Suppressor macrophage (primary cell): ENCODE results near the gene LDHD.
"Not testable (repeated sequence)": the region's sequence is repeated elsewhere in the genome, so short reads cannot be mapped to it uniquely, and the experiment has no call there.

ENCODE experiments used
- DNase-seq, 4 experiments: peaks; one replicate each; pipeline ENCODE4 v3.0.0-alpha.2; 2020 to 2022

The LDHD gene

GRCh38 chr16:75099075-75099667, 17.4 kb downstream of the LDHD start:
- DNase-seq: no peak

- no peak for DNase-seq
Observed at GRCh38 chr16:75097941-75098901, 18.4 kb downstream of the LDHD start.

- no peak for DNase-seq
Observed at GRCh38 chr16:75097191-75097761, 19.3 kb downstream of the LDHD start.

- DNase-seq: no peak
Observed at GRCh38 chr16:75096656-75097055, 19.9 kb downstream of the LDHD start.

- no peak for DNase-seq
Observed at GRCh38 chr16:75095204-75095621, 21.4 kb downstream of the LDHD start.

GRCh38 chr16:75093598-75094540, 22.7 kb downstream of the LDHD start:
- DNase-seq: no peak

GRCh38 chr16:75092777-75093176, 23.8 kb downstream of the LDHD start:
- no peak for DNase-seq

- not testable (repeated sequence) for DNase-seq
Observed at GRCh38 chr16:75091619-75092018, 25.0 kb downstream of the LDHD start.

- not testable (repeated sequence) for DNase-seq
Observed at GRCh38 chr16:75090899-75091298, 25.7 kb downstream of the LDHD start.

- peak in 1 of 4 experiments; percentile 14 for DNase-seq
Observed at GRCh38 chr16:75089486-75090202, 26.9 kb downstream of the LDHD start.

GRCh38 chr16:75088934-75089333, 27.6 kb downstream of the LDHD start:
- DNase-seq: no peak

- DNase-seq: no peak
Observed at GRCh38 chr16:75088216-75088615, 28.4 kb downstream of the LDHD start.

- DNase-seq: peak in 3 of 4 experiments; percentile 22 to 36 (median 24)
Observed at GRCh38 chr16:75087375-75087979, 29.1 kb downstream of the LDHD start.

GRCh38 chr16:75086688-75087374, 29.7 kb downstream of the LDHD start:
- DNase-seq: no peak

- DNase-seq: no peak
Observed at GRCh38 chr16:75086281-75086680, 30.3 kb downstream of the LDHD start.

- no peak for DNase-seq
Observed at GRCh38 chr16:75085556-75085955, 31.0 kb downstream of the LDHD start.

GRCh38 chr16:75083813-75084212, 32.8 kb downstream of the LDHD start:
- DNase-seq: no peak

GRCh38 chr16:75081179-75081859, 35.3 kb downstream of the LDHD start:
- DNase-seq: no peak

GRCh38 chr16:75080205-75081029, 36.2 kb downstream of the LDHD start:
- peak; percentile 51 to 75 (median 52) for DNase-seq
